Measurements from ENCODE around the gene PCSK6.

The PCSK6 gene

DNA sequence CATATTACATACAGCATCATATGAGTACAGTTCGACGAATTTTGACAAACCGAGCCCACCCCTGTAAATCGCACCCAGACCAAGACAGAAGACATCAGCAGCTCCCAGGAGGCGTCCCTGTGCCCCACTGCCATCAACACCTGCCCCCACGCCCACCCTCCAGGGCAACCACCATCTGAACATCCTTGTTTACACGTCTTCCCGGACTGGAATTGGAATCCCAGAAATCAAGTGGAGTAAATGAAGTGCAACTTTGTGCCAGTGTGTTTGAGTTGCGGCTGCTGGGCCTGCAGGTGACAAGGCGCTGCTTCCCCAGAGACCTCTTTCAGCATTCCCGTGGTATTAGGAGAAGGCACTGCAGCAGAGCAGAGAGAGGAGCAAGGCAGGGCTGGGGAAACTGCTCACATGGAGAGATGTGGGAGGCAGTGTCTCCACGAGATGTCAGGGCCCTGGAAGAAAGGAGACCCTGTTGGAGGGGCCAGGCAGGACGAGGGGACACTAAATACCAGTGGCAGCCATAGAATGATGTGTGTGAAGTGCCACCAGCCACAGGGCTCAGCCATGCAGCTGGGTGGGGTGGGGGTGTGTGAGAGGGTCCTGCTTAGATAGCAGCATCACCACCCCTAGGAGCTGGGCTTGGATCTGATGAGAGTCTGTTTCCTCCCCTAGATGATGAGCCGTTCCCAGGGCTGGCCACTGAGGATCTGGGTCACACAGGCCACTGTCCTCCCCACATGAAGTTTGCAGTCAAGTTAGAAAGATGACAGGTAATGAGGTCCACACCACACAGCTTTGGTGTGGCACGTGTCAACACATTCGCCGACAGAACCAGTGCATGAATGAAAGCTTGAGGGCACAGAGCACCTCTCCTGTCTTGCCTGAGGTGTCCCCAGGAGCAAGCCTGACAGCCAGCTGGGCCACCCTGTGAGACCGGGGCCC lies 33.4 kb upstream of the PCSK6 start:
- DNase-seq (ENCODE audit: low read depth) = no peak

DNA sequence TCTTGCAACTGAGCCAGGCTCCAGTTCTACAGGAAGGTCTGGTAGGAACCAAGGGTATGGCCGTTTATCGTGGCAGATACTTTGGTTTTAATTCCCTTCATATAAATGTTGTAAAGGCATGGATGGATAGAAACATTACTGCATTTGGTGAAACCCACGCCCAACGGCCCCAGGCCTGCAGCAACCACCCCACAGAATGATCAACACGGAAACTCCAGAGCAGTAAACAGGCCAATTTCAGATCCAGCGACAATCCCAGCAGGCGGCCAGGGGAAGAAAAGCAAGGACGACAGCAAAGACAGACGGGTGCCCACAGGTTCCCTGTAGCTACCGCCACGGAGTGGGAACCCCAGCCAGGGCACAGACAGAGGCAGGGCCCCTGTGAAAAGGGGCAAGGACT lies 32.6 kb upstream of the PCSK6 start:
- DNase-seq (ENCODE audit: low read depth) = no peak

DNA sequence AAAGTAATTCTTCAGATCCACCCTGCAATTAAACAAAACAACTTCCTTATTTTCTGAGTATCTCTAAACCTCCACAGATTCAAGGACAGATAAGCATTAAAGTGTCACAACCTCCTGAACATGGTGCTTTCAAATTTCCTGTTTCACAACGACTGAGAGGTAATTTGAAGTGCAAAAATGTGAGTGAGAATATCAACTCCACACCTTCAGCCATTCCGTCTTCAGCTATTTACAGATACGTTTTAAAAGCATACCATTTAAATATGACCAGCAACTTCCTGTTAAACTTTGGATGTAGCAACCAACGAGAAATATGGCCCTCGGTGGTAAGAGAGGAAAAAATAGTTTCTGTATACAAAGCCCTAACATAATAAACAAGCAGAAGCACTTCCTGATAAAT lies 32.1 kb upstream of the PCSK6 start:
- no peak for DNase-seq (ENCODE audit: low read depth)

DNA sequence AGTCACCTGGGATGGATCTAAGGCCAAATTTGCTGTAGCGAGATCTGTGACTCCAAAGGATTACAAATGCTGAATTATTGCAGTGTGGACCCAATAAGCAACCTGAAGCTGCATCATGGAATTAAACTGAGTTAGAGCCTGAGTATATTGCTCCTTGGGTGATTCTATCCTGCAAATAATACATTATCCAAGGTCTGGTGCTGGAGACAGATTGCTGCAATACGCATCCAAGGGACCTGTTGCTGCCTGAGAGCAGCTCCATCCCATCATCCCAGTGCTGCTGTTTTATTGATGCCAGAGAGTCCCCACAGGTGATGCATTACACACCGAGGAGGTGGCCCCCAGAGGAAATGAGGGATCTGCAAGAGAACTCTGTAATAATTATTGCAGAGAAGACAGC lies 31.6 kb upstream of the PCSK6 start:
- no peak for DNase-seq (ENCODE audit: low read depth)

DNA sequence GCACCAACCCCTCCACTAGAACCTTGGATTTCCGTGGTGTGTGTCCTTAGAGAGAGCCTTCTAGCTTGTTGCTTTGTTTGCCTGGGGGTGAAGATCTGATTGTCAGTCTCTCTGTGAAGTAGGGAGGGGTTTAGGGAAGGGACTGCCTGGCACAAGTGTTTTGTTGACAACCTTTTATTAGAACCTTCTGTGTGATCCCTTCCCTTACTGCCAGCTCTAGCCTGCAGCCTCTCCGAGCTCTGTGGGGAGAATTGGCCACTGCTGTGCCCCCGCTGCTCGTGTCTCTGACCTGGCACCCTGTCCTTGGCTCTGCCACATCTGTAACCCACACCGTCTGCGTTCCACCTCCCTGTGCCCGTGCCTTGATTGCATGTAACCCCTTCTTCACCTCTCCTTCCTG lies 30.9 kb upstream of the PCSK6 start:
- no peak for DNase-seq (ENCODE audit: low read depth)

DNA sequence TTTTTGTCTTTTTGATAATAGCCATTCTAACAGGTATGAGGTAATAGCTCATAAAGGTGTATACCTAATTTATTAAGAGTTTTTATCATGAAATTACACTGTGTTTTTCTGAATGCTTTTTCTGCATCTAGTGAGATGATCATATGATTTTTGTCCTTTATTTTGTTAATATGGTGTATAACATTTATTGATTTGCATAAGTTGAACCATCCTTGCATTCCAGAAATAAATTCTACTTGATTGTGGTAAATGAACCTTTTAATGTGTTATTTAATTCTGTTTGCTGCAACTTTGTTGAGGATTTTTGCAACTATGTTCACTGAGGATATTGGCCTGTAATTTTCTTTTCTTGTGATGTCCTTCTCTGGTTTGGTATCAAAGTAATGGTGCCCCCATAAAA lies 28.0 kb upstream of the PCSK6 start:
- no peak for DNase-seq (ENCODE audit: low read depth)

DNA sequence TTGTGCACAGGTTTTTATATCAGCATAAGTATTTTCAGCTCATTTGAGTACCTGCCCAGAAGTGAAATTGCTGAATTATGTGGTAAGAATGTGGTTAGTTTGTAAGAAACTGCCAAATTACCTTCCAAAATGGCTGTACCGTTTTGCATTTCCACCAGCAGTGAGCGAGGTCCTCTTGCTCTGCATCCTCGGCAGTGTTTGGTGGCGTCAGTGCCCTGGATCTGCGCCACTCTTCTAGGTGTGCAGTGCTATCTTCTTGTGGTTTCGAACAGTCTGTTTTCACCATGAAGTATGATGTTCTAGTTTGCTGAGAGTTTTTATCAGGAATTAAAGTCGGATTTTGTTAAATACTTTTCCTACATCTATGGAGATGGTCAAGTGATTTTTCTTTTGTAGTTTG lies 24.8 kb upstream of the PCSK6 start:
- no peak for DNase-seq (ENCODE audit: low read depth)

DNA sequence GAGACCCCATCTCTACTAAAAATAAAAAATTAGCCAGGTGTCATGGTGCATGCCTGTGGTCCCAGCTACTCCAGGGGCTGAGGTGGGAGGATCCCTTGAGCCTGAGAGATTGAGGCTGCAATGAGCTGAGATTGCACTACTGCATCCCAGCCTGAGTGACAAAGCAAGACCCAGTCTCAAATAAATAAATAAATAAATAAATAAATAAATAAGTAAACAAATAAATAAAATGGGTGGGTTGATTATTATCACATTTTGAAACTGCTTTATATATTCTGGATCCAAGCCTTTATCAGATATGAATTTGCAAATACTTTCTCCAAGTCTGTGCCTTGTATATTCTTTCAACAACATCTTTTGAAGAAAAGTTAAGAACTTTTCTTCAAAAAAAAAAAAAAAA lies 22.2 kb upstream of the PCSK6 start:
- DNase-seq (ENCODE audit: low read depth) = no peak

DNA sequence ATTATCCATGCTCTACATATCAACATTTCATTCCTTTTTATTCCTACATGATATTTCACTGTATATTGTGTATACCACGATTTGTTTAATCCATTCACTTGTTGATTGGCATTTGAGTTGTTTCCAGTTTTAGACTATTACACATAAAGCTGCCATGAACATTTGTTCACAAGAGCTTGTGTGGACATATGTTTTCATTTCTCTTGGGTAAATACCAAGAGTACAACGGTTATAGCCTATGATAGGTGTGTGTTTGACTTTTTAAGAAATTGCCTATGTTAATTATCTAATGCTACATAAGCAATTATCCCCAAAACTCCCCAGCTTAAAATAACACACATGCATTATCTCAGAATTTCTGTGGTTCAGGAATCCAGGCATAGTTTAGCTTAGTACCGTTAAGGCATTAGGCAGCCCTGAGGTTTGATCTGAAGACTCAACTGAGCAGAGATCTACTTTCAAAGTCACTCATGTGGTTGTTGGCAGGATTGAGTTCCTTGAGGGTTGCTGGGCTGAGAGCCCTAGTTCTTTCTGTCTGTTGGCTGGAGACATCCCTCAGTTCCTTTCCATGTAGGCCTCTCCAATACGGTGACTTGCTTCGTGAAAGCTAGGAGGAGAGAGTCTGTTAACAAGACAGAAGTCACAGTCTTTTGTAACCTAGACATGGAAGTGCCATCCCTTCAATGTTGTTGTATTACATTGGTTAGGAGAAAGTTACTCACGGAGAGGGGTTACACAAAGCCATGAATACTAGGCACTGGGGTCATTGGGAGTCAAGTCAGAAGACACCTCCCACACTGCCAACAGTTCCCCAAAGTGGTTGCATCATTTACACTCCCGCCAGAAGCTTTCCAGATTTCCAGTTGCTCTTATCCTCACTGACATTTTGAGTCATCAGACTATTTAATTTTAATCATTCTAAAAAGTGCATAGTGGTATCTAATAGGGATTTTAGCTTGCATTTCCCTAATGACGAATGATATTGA lies 21.0 kb upstream of the PCSK6 start:
- DNase-seq (ENCODE audit: low read depth) = no peak

DNA sequence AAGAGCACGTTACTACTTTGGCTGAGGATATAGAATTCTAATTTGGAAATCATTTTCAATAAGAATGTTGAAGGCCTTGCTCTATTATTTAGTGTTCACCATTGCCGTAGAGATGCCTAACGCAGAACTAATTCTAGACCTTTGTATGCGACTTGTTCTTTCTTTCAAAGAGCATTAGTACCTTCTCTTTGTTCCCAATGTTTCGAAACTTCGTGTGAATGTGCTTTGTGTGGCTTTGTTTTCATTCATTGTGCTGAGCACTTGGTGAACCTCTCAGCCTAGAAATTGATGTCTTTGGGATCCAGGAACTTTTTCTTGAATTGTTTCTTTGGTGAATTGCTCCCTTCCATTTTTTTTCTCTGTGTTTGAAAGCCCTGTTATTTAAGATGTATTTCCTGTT lies 19.8 kb upstream of the PCSK6 start:
- no peak for DNase-seq (ENCODE audit: low read depth)

DNA sequence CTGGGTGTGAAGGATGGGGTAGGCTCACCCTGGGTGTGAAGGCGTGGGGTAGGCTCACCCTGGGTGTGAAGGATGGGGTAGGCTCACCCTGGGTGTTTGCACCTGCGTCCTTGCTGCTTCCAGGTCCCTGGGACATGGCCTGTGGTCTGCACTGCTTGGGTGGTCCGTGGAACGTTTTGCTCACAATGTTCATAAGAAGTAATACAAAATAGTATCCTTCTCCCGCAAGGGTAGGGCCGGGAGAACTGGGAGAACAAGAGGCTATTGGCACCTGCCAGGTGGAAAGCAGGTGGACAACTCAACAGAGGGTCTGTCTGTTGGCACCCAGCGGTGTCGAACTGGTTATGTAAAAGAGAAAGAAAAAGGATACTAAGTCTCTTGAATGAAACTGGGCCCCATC lies 17.0 kb upstream of the PCSK6 start:
- no peak for DNase-seq (ENCODE audit: low read depth)

DNA sequence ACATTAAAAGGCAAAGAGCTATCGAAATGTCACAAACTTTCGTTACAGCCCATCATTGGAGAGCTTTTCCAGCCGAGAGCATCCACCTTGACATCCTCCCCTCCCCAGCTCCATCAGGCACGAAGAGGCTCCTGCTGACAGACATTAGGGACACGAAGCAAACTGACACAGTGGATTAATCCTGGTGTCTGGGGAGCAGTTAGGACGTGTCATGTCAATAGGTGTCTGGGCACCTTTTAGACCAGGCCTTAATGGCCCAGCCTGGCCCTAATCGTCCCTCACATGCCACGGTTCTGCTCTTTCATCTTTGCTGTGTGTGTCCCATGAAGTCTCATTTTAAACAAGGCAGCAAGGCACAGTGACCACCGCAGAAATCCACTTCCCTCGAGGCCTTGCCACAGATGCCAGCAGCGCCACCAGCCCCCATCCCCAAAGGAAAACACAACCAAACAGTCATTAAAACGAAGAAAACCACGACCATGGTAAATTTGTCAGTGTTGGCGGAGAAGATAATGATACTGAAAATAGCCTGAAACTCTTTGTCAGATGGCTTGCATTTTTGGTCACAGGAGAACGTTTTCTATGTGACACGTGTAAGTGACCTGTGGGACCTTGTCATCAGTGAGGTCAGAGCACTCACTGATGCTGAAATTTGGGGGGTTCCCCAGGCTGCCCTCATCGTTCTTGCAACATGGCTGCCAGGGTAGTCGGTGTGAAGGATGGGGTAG lies 16.3 kb upstream of the PCSK6 start:
- no peak for DNase-seq (ENCODE audit: low read depth)

DNA sequence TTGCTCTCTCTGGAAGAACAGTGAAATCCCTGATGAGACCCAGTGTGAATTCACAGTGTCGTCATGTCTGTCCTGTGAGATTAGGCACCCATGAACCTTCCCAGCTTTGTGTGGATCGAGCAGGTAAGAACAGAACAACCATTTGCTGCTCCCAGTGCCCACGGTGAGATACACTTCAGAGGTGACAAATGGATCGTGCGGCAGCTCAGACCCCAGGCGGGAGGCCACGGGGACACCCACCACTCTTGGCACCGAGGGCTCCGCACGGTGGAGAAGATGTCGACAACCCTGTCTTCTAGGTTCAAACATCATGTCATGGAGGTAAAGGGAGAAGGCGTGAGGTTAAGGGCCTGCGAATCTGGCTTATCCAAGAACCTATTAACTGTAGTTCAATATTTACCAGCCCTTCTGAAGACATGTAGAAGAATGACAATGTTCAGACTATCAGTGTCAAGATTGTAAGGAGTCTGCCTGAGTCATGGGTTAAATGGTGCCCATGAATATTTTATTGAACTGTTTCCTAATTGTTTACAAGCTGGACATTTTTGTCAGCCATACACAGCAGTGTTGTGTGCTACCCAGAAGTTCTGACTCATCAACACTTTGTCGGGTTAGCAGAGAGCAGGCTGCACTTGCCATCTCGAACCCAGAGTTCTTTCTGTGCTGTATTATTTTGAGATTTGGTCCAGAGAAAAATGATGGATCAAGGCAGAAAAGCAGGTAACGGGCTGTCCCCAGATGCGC lies 15.5 kb upstream of the PCSK6 start:
- peak; percentile 3 for DNase-seq (ENCODE audit: low read depth)

DNA sequence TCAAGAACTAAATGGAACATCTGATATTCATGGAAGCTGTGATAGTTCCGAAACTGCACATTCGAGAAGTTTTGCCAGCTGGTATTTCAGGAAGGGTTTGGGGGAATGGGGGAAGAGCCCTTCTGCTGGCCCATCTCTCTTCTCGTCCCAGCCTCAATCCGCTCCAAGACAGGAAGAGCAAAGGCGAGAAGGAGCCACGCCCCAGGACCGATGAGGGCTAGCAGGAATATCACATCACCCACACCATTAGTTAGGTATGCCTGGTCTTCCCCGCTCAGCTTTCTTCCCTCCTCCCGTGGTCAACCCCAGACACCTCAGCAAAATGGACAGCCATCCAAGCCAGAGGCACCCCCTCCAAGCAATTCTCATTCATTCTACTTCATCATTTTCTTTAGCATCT lies 14.9 kb upstream of the PCSK6 start:
- DNase-seq (ENCODE audit: low read depth) = no peak

DNA sequence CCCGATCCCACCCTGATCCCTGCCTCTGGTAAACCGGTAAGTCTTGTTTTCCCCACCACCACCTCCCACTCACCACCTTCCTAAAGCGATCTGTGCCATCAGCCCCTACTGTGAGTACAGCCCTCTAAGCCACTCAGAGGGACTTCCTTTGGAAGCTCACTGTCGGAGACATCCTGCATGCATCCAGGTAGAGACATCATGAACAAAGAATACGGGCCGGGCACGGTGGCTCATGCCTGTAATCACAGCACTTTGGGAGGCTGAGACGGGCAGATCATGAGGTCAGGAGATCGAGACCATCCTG lies 13.7 kb upstream of the PCSK6 start:
- DNase-seq (ENCODE audit: low read depth) = no peak

DNA sequence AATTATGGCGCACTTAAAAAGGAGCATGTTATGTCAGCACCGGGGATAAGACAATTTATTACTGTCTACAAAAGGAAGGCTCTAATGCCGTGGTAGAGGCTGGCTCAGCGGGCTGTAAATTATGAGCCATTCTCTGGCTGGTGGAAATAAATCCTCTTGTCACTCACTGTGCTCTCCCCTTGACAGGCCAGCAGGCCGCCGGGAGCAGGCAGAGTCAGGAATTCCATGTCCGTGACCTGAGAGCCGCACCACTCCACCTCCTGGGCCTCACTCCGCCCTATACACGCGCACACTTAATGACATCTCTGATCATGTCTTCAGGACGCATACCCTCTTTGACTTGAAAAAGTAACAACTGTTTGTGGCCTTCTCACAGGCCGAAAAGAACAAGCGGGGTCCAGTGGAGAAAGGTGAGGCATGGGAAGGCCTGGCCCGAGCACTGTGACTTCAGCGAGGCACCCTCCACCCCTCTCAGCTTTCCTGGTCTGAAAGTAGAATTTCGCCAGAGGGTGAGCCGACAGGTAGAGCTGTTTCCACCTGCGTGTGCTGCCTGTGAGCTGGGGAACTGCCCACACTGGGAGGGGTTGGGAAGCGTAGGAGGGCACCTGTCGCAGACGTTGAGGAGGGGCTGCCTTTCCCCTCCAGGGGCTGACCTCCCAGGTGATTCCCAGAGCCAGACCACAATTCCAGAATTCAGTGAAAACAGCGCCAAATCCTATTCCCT lies 13.2 kb upstream of the PCSK6 start:
- DNase-seq (ENCODE audit: low read depth) = no peak

DNA sequence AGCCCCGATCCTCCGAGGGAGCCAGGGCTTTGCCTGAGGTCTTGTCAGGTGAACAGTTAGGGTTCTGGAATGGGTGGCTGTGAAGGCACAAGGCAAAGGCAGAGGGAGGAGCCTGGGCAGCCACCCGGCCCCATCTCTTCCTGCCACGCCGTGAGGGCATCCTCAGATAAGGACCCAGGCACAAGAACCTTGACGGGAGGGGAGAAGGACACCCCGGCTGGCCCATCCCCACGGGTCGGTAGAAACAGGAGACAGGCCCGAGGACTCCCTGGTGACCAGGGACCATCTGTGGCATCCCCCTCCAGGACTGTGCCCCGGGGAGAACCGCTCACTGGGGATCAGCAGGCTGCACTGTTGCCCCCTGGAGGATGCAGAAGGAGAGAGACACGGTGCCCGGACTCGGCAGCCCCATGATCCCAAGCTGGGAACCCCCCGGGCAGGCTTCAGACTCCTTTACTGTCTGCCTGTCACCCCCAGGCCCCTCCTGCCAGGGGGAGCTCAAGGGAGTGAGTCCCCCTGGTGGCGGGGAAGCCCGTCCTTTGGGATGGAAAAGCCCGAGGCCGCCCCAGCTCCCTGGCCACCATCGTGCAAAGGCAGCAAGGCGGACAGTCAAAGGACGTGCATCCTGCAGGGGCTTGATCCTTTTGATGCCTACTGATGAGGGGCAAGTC lies 12.3 kb upstream of the PCSK6 start:
- DNase-seq (ENCODE audit: low read depth) = no peak

DNA sequence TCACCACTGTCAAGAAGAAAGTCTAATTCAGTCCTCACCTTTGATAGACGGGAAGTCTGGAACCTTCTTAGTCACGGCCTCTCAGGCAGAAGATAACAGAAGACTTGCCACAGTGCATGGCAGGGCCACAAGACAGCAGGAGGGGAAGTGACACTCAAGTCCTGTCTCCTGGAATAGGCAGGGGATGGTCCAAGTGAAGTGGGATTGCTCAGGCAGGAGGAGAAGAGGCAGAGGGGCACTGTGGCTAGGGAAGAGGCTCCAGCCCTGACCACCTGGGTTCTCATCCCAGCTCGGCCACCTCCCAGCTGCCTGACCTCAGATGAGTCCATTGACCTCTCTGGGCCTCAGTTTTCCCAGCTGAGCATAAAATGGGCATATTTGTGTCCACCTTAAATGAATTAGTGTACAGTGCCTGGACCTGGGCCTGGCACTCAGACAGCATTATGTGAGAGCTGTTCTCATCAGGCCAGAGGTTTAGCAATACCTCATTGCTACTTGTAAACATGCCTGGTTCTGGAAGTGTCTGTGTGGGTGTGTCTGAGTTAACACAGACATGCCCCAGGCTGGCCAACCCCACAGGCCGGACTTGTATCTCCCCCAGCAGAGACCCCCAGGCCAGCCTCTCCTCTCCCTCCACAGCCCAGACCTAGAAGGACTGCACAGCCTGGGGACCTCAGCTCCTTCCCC lies 11.5 kb upstream of the PCSK6 start:
- DNase-seq (ENCODE audit: low read depth) = no peak

DNA sequence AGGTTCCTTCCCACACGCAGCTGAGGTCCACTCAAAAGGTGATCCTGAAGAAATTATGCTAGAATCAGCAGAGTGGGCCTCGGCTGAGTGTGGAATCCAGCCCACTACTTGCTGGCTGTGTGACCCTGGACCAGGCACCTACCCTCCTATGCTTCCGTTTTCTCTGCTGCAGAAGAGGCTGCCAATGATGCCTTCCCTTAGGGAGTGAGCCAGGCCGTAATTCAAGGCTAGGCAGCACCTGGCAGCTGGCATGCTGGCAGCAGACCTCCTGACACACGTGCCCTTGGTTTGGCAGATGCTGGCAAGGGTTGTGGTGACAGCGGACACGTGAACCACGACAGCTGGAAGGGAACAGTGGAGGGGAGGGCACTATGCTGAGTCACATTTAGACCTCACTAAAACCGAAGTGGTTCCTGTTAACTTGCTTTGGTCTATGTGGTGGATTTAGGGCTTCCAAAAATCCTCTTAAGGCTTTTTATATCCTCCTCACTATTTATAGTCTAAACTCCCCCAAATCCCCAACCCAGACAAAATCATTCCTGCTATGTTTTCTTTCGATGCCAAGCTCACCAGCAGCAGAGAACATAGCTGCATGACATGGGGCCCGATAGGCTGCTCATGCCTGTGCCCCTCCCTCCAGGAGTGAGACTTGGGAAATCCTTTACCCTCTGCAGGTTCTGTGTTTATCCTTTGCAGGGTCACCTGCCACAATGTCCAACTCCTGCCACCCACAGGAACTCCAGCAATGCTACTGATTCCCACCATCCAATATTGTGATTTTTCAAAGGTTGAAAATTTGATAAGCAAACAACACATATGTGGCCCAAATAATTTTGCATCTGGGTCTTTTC lies 10.6 kb upstream of the PCSK6 start:
- no peak for DNase-seq (ENCODE audit: low read depth)
